ENCODE data around the gene WDR91.

GRCh38 chr7:135147341-135147898 is 63.9 kb downstream of the WDR91 start:
- TF ChIP-seq CTCF (conservative IDR thresholded peaks at IDR 0.05 in 1 of 2, IDR thresholded peaks at IDR 0.05 in 1 of 2; ENCODE audit: low read depth in 1 of 2, low read length in 2 of 2) (no peak), EZH2 (IDR thresholded peaks at IDR 0.05; ENCODE audit: low read length, missing control alignments) (no peak)
